ENCODE measurements around the gene AKAP11. TPM values are rescaled to one million over a fixed set of nuclear protein-coding genes. Genes with fewer than 3 reads are reported as not detected.

Gene AKAP11
- total and polyA plus RNA-seq, 2 of the 4 experiments (the other 2 are of a cell fraction) = 8.0 to 19.7 TPM

DNA sequence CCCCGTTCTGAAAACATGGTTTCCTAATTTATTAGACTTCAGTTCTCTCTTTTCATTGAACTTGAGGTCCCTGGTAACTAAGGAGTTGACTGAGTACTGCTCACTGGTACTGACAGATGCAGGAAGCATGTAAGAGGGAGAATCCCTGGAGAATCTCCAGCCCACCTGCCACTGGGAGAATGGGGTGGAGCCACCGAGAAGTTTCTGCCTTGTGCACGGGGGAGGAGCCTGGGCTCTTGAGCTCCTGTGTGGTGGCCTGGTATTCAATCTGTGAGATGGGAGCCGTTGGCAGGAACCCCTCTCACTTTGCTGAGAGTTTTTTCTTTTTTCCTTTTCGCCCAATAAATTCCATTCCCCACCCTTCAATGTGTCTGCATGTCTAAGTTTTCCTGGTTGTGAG, 13.2 kb upstream of the AKAP11 start:
- DNase-seq = no peak
- TF ChIP-seq MAZ (IDR thresholded peaks at IDR 0.05; ENCODE audit: borderline replicate concordance, low read depth, low read length) (no peak), MXI1 (IDR thresholded peaks at IDR 0.05; ENCODE audit: borderline replicate concordance, low read depth, low read length) (no peak), CEBPB (IDR thresholded peaks at IDR 0.05; ENCODE audit: low read depth, low read length) (no peak)
- H3K9me1 ChIP-seq (ENCODE audit: insufficient read depth, low read length) = peaks cover 3% of the 10 kb centered on the region; the same call in 1 of the 2 replicates
- no peaks in the 10 kb centered on the region for H3K79me1 ChIP-seq (ENCODE audit: low read depth in 1 of 2, low read length in 2 of 2)
- H4K5ac ChIP-seq (ENCODE audit: low read depth, low read length) = no peak overlapping the region
- no peak overlapping the region for H4K91ac ChIP-seq (ENCODE audit: insufficient read depth, low read depth, low read length)
- no peak overlapping the region for H3K9ac ChIP-seq (ENCODE audit: low read depth, low read length)
- POLR2A ChIA-PET (ENCODE audit: unreplicated experiment) = no interaction called here
- H2BK5ac ChIP-seq (ENCODE audit: low read depth, low read length, poor library complexity, severe bottlenecking) = no peak overlapping the region
- H3K27ac ChIP-seq (ENCODE audit: insufficient read depth, low read length) = no peak overlapping the region
- no peak overlapping the region for H2AFZ ChIP-seq (replicated peaks; ENCODE audit: low read length, poor library complexity)
- intact Hi-C loops (cut with micrococcal nuclease) (no loop called here), dilution Hi-C loops (cut with HindIII; ENCODE audit: low sequenced_read_pairs, unreplicated experiment) (no loop called here), in situ Hi-C loops (cut with MboI; ENCODE audit: low sequenced_read_pairs) (no loop called here)
- no peak overlapping the region for H3K18ac ChIP-seq (ENCODE audit: low read depth, low read length)
- no peaks in the 10 kb centered on the region for H3K27me3 ChIP-seq (ENCODE audit: control insufficient read depth, insufficient read depth, low read length)
- WGBS, 2 experiments (ENCODE audit: extremely low coverage in 2 of 2, insufficient read length in 1 of 2) = no CpG with 5 or more reads among the region's 5 CpGs
- no peak overlapping the region for H3K4ac ChIP-seq (ENCODE audit: low read depth, low read length)
- H3K23ac ChIP-seq (ENCODE audit: low read depth, low read length) = no peak overlapping the region
- H4K8ac ChIP-seq (ENCODE audit: low read depth in 2 of 2, low read length in 2 of 2) = no peak overlapping the region
- no peak for ATAC-seq (ENCODE audit: low read depth)
- no peak overlapping the region for H2AK9ac ChIP-seq (replicated peaks; ENCODE audit: low read depth, low read length, poor library complexity)
- no peak overlapping the region for H3K4me2 ChIP-seq (ENCODE audit: low read depth, low read length)
- no peak overlapping the region for H2BK20ac ChIP-seq (ENCODE audit: low read depth, low read length)
- no peak overlapping the region for H2BK120ac ChIP-seq (ENCODE audit: low read depth, low read length)
- H3K4me1 ChIP-seq (ENCODE audit: control insufficient read depth, insufficient read depth, low read length) = no peaks in the 10 kb centered on the region
- no peak overlapping the region for H3K4me3 ChIP-seq (ENCODE audit: insufficient read depth, low read depth, low read length)
- CTCF ChIA-PET = no interaction called here
- H3K14ac ChIP-seq (replicated peaks; ENCODE audit: low read depth, low read length) = no peak overlapping the region
- H2AK5ac ChIP-seq (ENCODE audit: low read depth, low read length) = no peak overlapping the region
- no peak overlapping the region for H3K56ac ChIP-seq (ENCODE audit: extremely low read depth, insufficient read depth, low read length)
- no TSS peak for BruUV-seq (replicated peaks)
- H2BK15ac ChIP-seq (ENCODE audit: low read depth, low read length) = no peak overlapping the region
- no peaks in the 10 kb centered on the region for H4K20me1 ChIP-seq (ENCODE audit: insufficient read depth, low read length)
- H3K9me3 ChIP-seq (ENCODE audit: control insufficient read depth, insufficient read depth, low read length) = no peaks in the 10 kb centered on the region; the same call in 1 of the 2 replicates
- H3K36me3 ChIP-seq (ENCODE audit: control insufficient read depth, insufficient read depth, low read length) = no peaks in the 10 kb centered on the region

Measured in IMR-90 (cell line).